Bronchial epithelial cell (primary cell): Measurements from ENCODE around the gene WFS1. TPM values are rescaled to one million over a fixed set of nuclear protein-coding genes. Genes with fewer than 3 reads are reported as not detected.

Experiments used
- DNase-seq: peaks from one replicate; pipeline ENCODE4 v3.0.0-alpha.2; 2010; ENCODE audit warnings: low read depth
- FAIRE-seq: peaks from 2 replicates; lab custom pipeline; 2011; peaks lifted over from hg19 to GRCh38; lab: Jason Lieb, UNC
- H3K27me3 ChIP-seq: 2 replicates; pipeline ENCODE4 v1.5.1; 2011; ENCODE audit warnings: low read length; ENCODE audit not compliant: control insufficient read depth, insufficient read depth
- H3K36me3 ChIP-seq: 2 replicates; pipeline ENCODE4 v1.5.1; 2011; ENCODE audit warnings: low read length; ENCODE audit not compliant: control insufficient read depth, insufficient read depth
- H3K4me3 ChIP-seq: 2 replicates; pipeline ENCODE4 v1.5.1; 2011; ENCODE audit warnings: mild to moderate bottlenecking, low read depth, low read length, control low read depth
- total RNA-seq: library from RNA; depleted of rRNA; stranded (reverse); fragments of >200 nt; gene quantifications from 2 replicates; pipeline ENCODE4 v1.2.1, GENCODE V29; 2014
- TF ChIP-seq, protein P1 (sequence below): IDR thresholded peaks from 2 replicates; pipeline ENCODE4 v1.5.1; 2011; ENCODE audit warnings: mild to moderate bottlenecking, moderate library complexity, low read length, control low read depth, inconsistent platforms; ENCODE audit not compliant: insufficient read depth, severe bottlenecking

The WFS1 gene
- total RNA-seq, 1 donor from 2014 or later: 7.9 TPM

DNA sequence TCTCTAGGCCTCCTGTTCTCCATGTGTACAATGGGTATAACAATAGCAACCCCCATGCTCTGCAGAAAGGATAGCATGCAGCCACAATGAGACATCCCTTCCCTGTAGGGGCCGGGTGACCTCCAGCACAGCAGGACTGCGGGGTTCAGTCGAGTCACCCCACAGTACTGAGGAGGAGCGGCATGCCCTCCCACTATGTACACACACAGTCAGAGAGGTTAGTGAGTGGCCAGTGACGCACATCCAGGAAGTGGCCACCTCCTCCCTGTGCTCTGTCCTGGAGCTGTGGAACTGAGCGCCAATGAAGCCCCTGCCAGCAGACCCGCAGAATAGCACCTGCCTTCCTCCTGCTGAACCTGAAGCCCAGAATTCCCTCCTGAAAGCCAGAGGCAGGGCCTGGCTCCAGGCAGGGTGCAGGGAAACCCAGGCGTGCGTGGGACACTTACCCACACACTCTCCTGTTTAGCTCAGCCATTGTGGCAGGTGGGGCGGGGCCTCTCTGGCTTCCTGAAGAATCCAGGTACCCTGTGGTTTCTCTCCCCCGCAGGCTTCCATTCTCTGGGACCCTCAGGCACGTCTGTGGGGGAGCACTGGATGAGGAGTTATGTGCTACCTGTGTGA lies 50.0 kb downstream of the WFS1 start:
- Histone ChIP-seq H3K27me3 (no peaks in the 10 kb centered on the region), H3K4me3 (no peak overlapping the region), H3K36me3 (no peaks in the 10 kb centered on the region)
- DNase-seq (no peak), FAIRE-seq (no peak)
- TF ChIP-seq, protein P1, sequence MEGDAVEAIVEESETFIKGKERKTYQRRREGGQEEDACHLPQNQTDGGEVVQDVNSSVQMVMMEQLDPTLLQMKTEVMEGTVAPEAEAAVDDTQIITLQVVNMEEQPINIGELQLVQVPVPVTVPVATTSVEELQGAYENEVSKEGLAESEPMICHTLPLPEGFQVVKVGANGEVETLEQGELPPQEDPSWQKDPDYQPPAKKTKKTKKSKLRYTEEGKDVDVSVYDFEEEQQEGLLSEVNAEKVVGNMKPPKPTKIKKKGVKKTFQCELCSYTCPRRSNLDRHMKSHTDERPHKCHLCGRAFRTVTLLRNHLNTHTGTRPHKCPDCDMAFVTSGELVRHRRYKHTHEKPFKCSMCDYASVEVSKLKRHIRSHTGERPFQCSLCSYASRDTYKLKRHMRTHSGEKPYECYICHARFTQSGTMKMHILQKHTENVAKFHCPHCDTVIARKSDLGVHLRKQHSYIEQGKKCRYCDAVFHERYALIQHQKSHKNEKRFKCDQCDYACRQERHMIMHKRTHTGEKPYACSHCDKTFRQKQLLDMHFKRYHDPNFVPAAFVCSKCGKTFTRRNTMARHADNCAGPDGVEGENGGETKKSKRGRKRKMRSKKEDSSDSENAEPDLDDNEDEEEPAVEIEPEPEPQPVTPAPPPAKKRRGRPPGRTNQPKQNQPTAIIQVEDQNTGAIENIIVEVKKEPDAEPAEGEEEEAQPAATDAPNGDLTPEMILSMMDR: no peak

DNA sequence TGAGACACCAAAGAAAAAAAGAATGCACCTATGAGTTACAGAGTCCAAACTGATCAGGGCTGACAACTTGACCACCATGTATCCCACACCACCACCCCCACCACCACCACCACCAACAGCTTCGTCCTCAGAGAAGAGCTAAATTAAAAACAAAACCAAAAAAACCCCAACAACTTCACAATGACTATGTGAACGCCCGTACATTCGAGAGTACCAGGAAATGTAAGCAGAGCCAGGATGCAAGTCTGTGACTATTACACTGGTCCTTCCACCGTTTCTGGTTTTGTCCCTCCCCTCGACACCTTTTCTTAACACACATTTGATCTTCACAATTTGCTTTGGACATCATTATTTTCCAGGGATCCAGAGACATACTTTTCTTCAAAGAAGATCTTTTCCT lies 51.0 kb downstream of the WFS1 start:
- TF ChIP-seq, protein P1: no peak

DNA sequence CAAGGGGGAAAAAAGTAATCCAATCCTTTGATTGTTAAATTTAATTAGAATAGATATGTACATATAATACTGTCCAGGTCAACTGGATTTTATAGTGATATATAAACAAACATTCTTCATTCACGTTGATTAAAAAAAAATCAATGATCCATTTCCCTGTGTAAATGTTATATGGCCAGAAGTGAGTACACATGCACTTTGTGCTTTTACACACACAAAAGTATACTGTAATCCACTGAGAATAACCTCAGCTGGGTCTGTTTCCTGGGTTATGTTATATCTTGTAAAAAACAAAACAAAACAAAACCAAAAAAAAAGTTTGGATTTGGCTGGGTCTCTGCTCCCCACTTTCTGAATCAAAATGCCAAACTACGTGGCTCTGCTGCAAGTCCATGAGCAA lies 51.7 kb downstream of the WFS1 start:
- TF ChIP-seq, protein P1: no peak
- Histone ChIP-seq H3K36me3 (no peaks in the 10 kb centered on the region), H3K27me3 (no peaks in the 10 kb centered on the region), H3K4me3 (no peak overlapping the region)
- DNase-seq: no peak
- no peak for FAIRE-seq

More for the DNA sequence above, 51.0 kb downstream of the WFS1 start:
- DNase-seq (no peak), FAIRE-seq (no peak)
- no peaks in the 10 kb centered on the region for H3K36me3 ChIP-seq
- H3K27me3 ChIP-seq: no peaks in the 10 kb centered on the region
- H3K4me3 ChIP-seq: no peak overlapping the region

DNA sequence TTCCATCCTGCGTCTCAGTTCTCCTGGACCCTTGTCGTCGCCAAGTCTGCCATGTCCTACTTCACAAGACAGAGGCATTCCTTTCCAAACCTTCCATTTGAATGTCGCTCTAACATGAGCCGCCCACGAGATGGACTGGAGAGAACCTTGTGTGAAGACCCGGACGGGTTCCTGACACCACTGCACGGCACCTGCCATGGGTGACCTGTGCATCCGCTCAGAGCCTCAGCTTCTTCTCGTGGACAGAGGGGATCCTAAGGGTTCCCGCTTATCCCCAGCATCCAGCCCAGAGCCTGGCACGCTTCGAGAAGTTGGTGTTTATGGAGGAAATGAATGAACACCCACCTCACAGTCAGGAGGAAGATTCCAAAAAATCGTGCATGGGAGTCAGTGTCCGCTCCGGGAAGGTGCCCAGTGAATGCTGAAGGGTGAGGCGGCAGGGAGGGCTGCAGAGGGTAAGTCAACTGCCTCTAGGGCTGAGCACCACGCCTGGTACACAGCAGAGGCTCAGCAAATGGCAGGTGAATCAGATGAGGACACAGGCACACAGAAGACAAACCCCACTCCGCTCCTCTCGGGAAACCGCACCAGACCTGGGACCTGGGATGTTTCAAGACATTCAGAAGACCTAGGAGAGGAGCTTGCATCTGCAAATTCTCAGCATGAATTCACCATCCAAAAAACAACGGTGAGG lies 52.6 kb downstream of the WFS1 start:
- Histone ChIP-seq H3K27me3 (no peaks in the 10 kb centered on the region), H3K4me3 (no peak overlapping the region), H3K36me3 (no peaks in the 10 kb centered on the region)
- FAIRE-seq: no peak
- TF ChIP-seq, protein P1: no peak
- DNase-seq: no peak

DNA sequence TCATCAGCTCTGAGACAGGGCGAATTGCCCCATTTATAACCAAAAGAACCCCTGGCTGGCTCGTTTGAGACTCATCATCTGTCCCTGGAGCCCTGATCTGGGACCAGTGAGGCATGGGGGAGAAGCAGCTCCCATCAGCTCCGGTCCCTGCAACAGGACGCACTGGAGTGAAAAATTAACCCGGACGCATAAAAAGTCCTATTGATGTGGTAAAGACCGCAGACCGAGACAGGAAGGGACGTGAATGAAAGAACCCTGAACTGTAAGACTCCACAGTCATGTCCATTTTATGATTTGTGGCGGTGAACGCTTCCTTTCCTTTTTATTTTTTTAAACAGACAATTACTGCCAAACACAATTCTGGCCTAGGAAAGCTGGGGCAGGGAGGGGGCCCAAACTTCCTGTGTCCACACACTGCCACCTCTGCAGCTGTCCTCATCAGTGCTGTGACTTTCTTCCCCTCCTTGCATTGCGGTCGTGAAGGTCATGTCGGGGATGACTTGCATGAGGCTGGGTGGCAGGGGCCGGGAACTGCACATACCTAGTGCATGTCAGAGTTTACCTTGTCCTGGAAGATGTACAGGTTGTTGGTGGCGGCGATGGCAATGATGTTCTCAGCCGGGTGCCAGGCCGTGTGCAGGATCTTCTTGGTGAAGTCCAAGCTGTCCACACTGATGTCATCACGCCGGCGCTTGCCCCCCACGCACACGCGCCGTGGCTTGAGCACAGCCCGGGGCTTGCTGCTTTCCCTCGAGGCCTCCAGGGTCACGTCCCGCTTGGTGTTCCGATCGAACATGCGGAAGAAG lies 53.3 kb downstream of the WFS1 start:
- DNase-seq (no peak), FAIRE-seq (no peak)
- Histone ChIP-seq H3K36me3 (no peaks in the 10 kb centered on the region), H3K27me3 (no peaks in the 10 kb centered on the region), H3K4me3 (no peak overlapping the region)
- TF ChIP-seq, protein P1: no peak
